H1 (cell line): ENCODE data around the gene UBTD2. TPM values are rescaled to one million over a fixed set of nuclear protein-coding genes. Genes with fewer than 3 reads are reported as not detected.
"Not testable (repeated sequence)": the region's sequence is repeated elsewhere in the genome, so short reads cannot be mapped to it uniquely, and the experiment has no call there.

Experiments used
- CTCF ChIA-PET: fragments of 300-600 bp; sonication (Branson Sonifier 250); formaldehyde crosslinking; loops from one replicate; lab custom pipeline; 2021; ENCODE audit not compliant: partially characterized antibody; lab: Charles Lee
- POLR2A ChIA-PET: fragments of 300-600 bp; sonication (Branson Sonifier 250); formaldehyde crosslinking; loops from one replicate; lab custom pipeline; 2021; ENCODE audit warnings: inconsistent platforms; ENCODE audit not compliant: partially characterized antibody; lab: Charles Lee
- DNase-seq, 2 experiments: peaks; one replicate each; pipeline versions ENCODE4 v3.0.0 to v3.0.0-alpha.2; 2010 to 2022; ENCODE audit warnings: low spot score in 2 of 2, low read depth in 1 of 2, mixed read lengths in 1 of 2
- FAIRE-seq: peaks from 2 replicates; lab custom pipeline; 2011; peaks lifted over from hg19 to GRCh38; lab: Jason Lieb, UNC
- H2AFZ ChIP-seq: 2 replicates; pipeline ENCODE4 v1.8.1; 2012; ENCODE audit warnings: low read length, inconsistent platforms
- H2AK5ac ChIP-seq: 2 replicates; pipeline ENCODE4 v1.6.1; 2013; ENCODE audit warnings: low read depth, low read length
- H2BK120ac ChIP-seq: replicated peaks from 2 replicates; pipeline ENCODE3; 2013; ENCODE audit warnings: low read depth, low read length, inconsistent platforms
- H2BK12ac ChIP-seq: 2 replicates; pipeline ENCODE4 v1.6.1; 2013; ENCODE audit warnings: low read depth, low read length
- H2BK15ac ChIP-seq: 2 replicates; pipeline ENCODE4 v1.6.1; 2013; ENCODE audit warnings: low read length
- H2BK20ac ChIP-seq: 2 replicates; pipeline ENCODE4 v1.6.1; 2013; ENCODE audit warnings: low read length
- H2BK5ac ChIP-seq: 2 replicates; pipeline ENCODE4 v1.6.1; 2013; ENCODE audit warnings: low read depth, low read length
- H3K14ac ChIP-seq: 2 replicates; pipeline ENCODE4 v1.6.1; 2013; ENCODE audit warnings: inconsistent platforms; ENCODE audit not compliant: insufficient read length
- H3K18ac ChIP-seq: 2 replicates; pipeline ENCODE4 v1.6.1; 2013; ENCODE audit warnings: low read length; ENCODE audit errors: extremely low read depth
- H3K23ac ChIP-seq: 2 replicates; pipeline ENCODE4 v1.6.1; 2013; ENCODE audit warnings: inconsistent platforms; ENCODE audit not compliant: insufficient read length
- H3K23me2 ChIP-seq: 2 replicates; pipeline ENCODE4 v1.6.1; 2013; ENCODE audit warnings: low read depth, low read length
- H3K27ac ChIP-seq: 2 replicates; pipeline ENCODE4 v1.6.1; 2011; ENCODE audit warnings: low read depth, low read length, inconsistent platforms
- H3K27me3 ChIP-seq, 4 experiments: replicated peaks in 1 of 4; 1 replicate in 1 of 4; 2 replicates in 3 of 4; pipeline versions ENCODE4 v1.6.1 to v1.8.1; 2011 to 2013; ENCODE audit warnings: low read length in 3 of 4, mild to moderate bottlenecking in 3 of 4, inconsistent platforms in 2 of 4, mixed read lengths in 2 of 4, moderate library complexity in 1 of 4; ENCODE audit not compliant: control insufficient read depth in 3 of 4, insufficient read depth in 3 of 4; ENCODE audit errors: extremely low read depth in 1 of 4
- H3K36me3 ChIP-seq, 4 experiments: 2 replicates each; pipeline versions ENCODE4 v1.6.1 to v1.8.1; 2011 to 2013; ENCODE audit warnings: mild to moderate bottlenecking in 4 of 4, low read length in 3 of 4, moderate library complexity in 2 of 4, control low read depth in 1 of 4, inconsistent platforms in 1 of 4; ENCODE audit not compliant: insufficient read depth in 4 of 4, control insufficient read depth in 2 of 4
- H3K4ac ChIP-seq: replicated peaks from 2 replicates; pipeline ENCODE3; 2013; ENCODE audit warnings: low read length, low read depth, mixed read lengths, inconsistent platforms; ENCODE audit not compliant: insufficient read length
- H3K4me1 ChIP-seq, 4 experiments: replicated peaks in 1 of 4; 1 replicate in 1 of 4; 2 replicates in 3 of 4; pipeline versions ENCODE4 v1.6.1 to v1.8.1; 2011 to 2013; ENCODE audit warnings: low read length in 3 of 4, inconsistent platforms in 2 of 4, mixed read lengths in 1 of 4; ENCODE audit not compliant: insufficient read depth in 4 of 4, control insufficient read depth in 3 of 4
- H3K4me2 ChIP-seq, 2 experiments: 2 replicates each; pipeline versions ENCODE4 v1.6.1 to v1.8.1; 2011 to 2013; ENCODE audit warnings: low read depth in 2 of 2, low read length in 2 of 2, control low read depth in 1 of 2, inconsistent platforms in 1 of 2, mild to moderate bottlenecking in 1 of 2; ENCODE audit not compliant: insufficient read depth in 1 of 2
- H3K4me3 ChIP-seq, 4 experiments: fragments of 200-600, 300-600 bp in 1 of 4; sonication (generic), shearing (Covaris generic), sonication (Bioruptor Twin) in 1 of 4; 2 replicates each; pipeline versions ENCODE4 v1.5.1 to v1.8.1; 2011 to 2016; ENCODE audit warnings: low read length in 4 of 4, low read depth in 3 of 4, control low read depth in 2 of 4, inconsistent platforms in 2 of 4, mild to moderate bottlenecking in 2 of 4, mixed read lengths in 1 of 4, moderate library complexity in 1 of 4; ENCODE audit not compliant: insufficient read depth in 2 of 4; ENCODE audit errors: extremely low read depth in 1 of 4
- H3K56ac ChIP-seq: replicated peaks from 2 replicates; pipeline ENCODE3; 2013; ENCODE audit warnings: low read depth, mild to moderate bottlenecking, mixed read lengths, low read length, inconsistent platforms; ENCODE audit not compliant: insufficient read length
- H3K79me1 ChIP-seq: 2 replicates; pipeline ENCODE4 v1.6.1; 2013; ENCODE audit warnings: low read depth, low read length, control low read depth
- H3K79me2 ChIP-seq, 2 experiments: 2 replicates each; pipeline versions ENCODE4 v1.6.1 to v1.8.1; 2012 to 2013; ENCODE audit warnings: low read length in 2 of 2, mild to moderate bottlenecking in 2 of 2, inconsistent platforms in 1 of 2; ENCODE audit not compliant: insufficient read depth in 2 of 2, control insufficient read depth in 1 of 2
- H3K9ac ChIP-seq, 4 experiments: replicated peaks in 1 of 4; 1 replicate in 1 of 4; 2 replicates in 3 of 4; pipeline versions ENCODE4 v1.6.1 to v1.8.1; 2011 to 2013; ENCODE audit warnings: low read depth in 3 of 4, low read length in 3 of 4, control low read depth in 2 of 4, mild to moderate bottlenecking in 2 of 4, moderate library complexity in 2 of 4, inconsistent platforms in 1 of 4; ENCODE audit errors: extremely low read depth in 1 of 4
- H3K9me3 ChIP-seq, 2 experiments: 2 replicates each; pipeline versions ENCODE4 v1.6.1 to v1.8.1; 2012 to 2013; ENCODE audit warnings: mild to moderate bottlenecking in 2 of 2, moderate library complexity in 2 of 2, control low read depth in 1 of 2, inconsistent platforms in 1 of 2, low read depth in 1 of 2, low read length in 1 of 2, mixed read lengths in 1 of 2; ENCODE audit not compliant: insufficient read depth in 2 of 2
- H4K20me1 ChIP-seq, 2 experiments: replicated peaks in 1 of 2; 2 replicates each; pipeline versions ENCODE3 to v1.8.1; 2011 to 2013; ENCODE audit warnings: inconsistent platforms in 2 of 2, low read length in 2 of 2, mild to moderate bottlenecking in 1 of 2; ENCODE audit not compliant: insufficient read depth in 2 of 2, control insufficient read depth in 1 of 2
- H4K5ac ChIP-seq: 2 replicates; pipeline ENCODE4 v1.6.1; 2013; ENCODE audit warnings: low read length, low read depth, mixed read lengths, inconsistent platforms; ENCODE audit not compliant: insufficient read length
- H4K8ac ChIP-seq: 2 replicates; pipeline ENCODE4 v1.8.0; 2013; ENCODE audit warnings: mild to moderate bottlenecking, moderate library complexity, low read length, inconsistent platforms; ENCODE audit not compliant: insufficient read depth; ENCODE audit errors: extremely low read depth
- H4K91ac ChIP-seq: replicated peaks from 2 replicates; pipeline ENCODE3; 2013; ENCODE audit warnings: low read length, mixed read lengths, inconsistent platforms; ENCODE audit not compliant: insufficient read length
- SIN3A ChIP-seq, 2 experiments: IDR thresholded peaks in 1 of 2; conservative IDR thresholded peaks in 1 of 2; 2 replicates each; pipeline ENCODE4 v1.6.1; 2011 to 2012; ENCODE audit warnings: low read length in 2 of 2, improper control_type of control experiment in 1 of 2, low read depth in 1 of 2, mild to moderate bottlenecking in 1 of 2
- WGBS, 2 experiments: shearing (Covaris generic) in 1 of 2; methylation state at CpG; one replicate each; pipeline versions ENCODE4 v1.1.6 to v1.1.7; 2013 to 2015; ENCODE audit warnings: low lambda C conversion rate in 2 of 2, mixed read lengths in 2 of 2, inconsistent platforms in 1 of 2, low coverage in 1 of 2, missing lambda C conversion rate in 1 of 2; ENCODE audit not compliant: insufficient replicate concordance in 2 of 2, insufficient coverage in 1 of 2, insufficient read length in 1 of 2; ENCODE audit errors: extremely low coverage in 1 of 2, missing lambda C conversion rate in 1 of 2; 5-methylcytosine and 5-hydroxymethylcytosine counted together
- polyA plus RNA-seq, 7 experiments: library from polyadenylated mRNA; depleted of rRNA in 3 of 7; stranded (reverse) in 5 of 7; unstranded in 2 of 7; fragments of >200 nt in 5 of 7; fragments of 200-250 nt in 2 of 7; gene quantifications; 1 replicate in 5 of 7; 2 replicates in 1 of 7; 4 replicates in 1 of 7; pipeline versions ENCODE4 v1.2.1 to v1.2.3, GENCODE V29; 2011 to 2013; ENCODE audit warnings: missing spikeins in 2 of 7, mixed read lengths in 2 of 7
- total RNA-seq: library from RNA; stranded (reverse); fragmentation: NEBNext Ultra II Directional; extraction: Animal tissue kit (Norgen Biotek cat#: 25700); gene quantifications from 2 replicates; pipeline ENCODE4 v1.2.1, GENCODE V29; 2021
- TF ChIP-seq, protein P1 (sequence below), 3 experiments: IDR thresholded peaks; 1 replicate in 2 of 3; 2 replicates in 1 of 3; pipeline versions ENCODE4 v1.5.1 to v1.6.1; 2011; ENCODE audit warnings: low read length in 3 of 3, mild to moderate bottlenecking in 3 of 3, inconsistent platforms in 2 of 3, low read depth in 1 of 3, moderate library complexity in 1 of 3; ENCODE audit not compliant: insufficient read depth in 1 of 3; ENCODE audit errors: control extremely low read depth in 1 of 3

UBTD2 gene
- total and polyA plus RNA-seq, 2 of the 8 experiments (the other 6 are each of a cell fraction or from before 2014, with no cell fraction given): 14.5 to 39.2 TPM

DNA sequence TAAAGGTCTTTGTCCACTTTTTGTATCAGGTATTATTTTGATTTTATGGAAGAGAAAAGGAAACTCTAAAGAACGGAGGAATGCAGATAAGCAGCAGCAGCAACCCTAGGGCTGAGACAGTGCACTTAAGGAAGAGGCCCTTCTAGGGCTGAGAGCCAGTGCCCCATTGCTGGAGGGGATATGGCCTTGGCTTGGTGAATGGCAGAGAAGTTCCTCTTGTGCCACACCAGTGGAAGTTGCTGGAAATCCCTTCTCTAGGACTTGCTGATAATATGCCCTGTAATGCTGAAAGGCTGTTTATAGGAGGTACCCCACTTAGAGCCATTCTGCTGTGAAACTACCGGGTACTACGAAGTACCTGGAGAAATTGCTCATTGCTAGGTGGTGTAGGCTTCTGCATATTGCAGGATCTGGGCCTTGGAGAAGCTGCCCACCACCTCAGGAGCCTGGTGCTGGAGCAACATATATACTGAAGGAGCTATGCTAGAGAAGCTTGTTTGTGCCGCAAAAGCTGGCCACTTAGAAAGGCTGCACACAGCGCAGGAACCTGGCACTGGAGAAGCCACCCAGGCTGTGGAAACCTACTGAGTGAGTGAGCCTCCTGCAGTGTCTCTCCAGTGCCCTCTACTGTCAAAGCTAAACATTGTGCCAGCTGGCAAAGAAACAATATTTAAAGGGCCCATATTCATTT, 9.6 kb upstream of the UBTD2 start (continued):
- TF ChIP-seq, protein P1, sequence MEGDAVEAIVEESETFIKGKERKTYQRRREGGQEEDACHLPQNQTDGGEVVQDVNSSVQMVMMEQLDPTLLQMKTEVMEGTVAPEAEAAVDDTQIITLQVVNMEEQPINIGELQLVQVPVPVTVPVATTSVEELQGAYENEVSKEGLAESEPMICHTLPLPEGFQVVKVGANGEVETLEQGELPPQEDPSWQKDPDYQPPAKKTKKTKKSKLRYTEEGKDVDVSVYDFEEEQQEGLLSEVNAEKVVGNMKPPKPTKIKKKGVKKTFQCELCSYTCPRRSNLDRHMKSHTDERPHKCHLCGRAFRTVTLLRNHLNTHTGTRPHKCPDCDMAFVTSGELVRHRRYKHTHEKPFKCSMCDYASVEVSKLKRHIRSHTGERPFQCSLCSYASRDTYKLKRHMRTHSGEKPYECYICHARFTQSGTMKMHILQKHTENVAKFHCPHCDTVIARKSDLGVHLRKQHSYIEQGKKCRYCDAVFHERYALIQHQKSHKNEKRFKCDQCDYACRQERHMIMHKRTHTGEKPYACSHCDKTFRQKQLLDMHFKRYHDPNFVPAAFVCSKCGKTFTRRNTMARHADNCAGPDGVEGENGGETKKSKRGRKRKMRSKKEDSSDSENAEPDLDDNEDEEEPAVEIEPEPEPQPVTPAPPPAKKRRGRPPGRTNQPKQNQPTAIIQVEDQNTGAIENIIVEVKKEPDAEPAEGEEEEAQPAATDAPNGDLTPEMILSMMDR (IDR thresholded peaks at IDR 0.05; ENCODE audit: control extremely low read depth in 1 of 3, insufficient read depth in 1 of 3, low read depth in 1 of 3, low read length in 3 of 3): peak; percentile 59 to 90 (median 78)
- no peak for TF ChIP-seq SIN3A (conservative IDR thresholded peaks at IDR 0.05 in 1 of 2, IDR thresholded peaks at IDR 0.05 in 1 of 2; ENCODE audit: low read depth in 1 of 2, low read length in 2 of 2)

- H3K79me2 ChIP-seq, H3K9me3 ChIP-seq, H3K9ac ChIP-seq, H2AFZ ChIP-seq, POLR2A ChIA-PET, H3K4me1 ChIP-seq, H3K56ac ChIP-seq, H3K4me2 ChIP-seq, H4K20me1 ChIP-seq, H3K79me1 ChIP-seq, H3K18ac ChIP-seq, H2AK5ac ChIP-seq, H2BK15ac ChIP-seq, H3K27me3 ChIP-seq, H2BK20ac ChIP-seq, H2BK120ac ChIP-seq, H4K8ac ChIP-seq, H3K4me3 ChIP-seq, H3K4ac ChIP-seq, H3K23me2 ChIP-seq, H3K23ac ChIP-seq, H3K36me3 ChIP-seq, DNase-seq, FAIRE-seq, H2BK12ac ChIP-seq, H3K14ac ChIP-seq, H3K27ac ChIP-seq, H4K5ac ChIP-seq, H4K91ac ChIP-seq, H2BK5ac ChIP-seq: not testable (repeated sequence)
- CTCF ChIA-PET: interaction anchor here (0.6 to 1.9 kb wide), 14 partner anchors 9 to 380 kb away, joined by 3 to 7 read pairs (median 4); partner anchors contain the start of gene UBTD2
- 78% methylated on average over 3 of the region's 5 CpGs; no CpG with 5 or more reads in 1 of the 2 experiments for WGBS, 2 experiments
These were observed 8.3 kb upstream of the UBTD2 start for GRCh38 chr5:172291837-172292236.
